Small intestine (tissue), 7 donors: ENCODE results near the gene VGLL2. TPM values are rescaled to one million over a fixed set of nuclear protein-coding genes. Genes with fewer than 3 reads are reported as not detected.

ENCODE experiments used
- DNase-seq, 2 donors: peaks; one replicate each; pipeline versions ENCODE4 v3.0.0 to v3.0.0-alpha.2; 2013
- FAIRE-seq: peaks from 2 replicates; lab custom pipeline; 2012; peaks lifted over from hg19 to GRCh38; lab: Jason Lieb, UNC
- H3K27ac ChIP-seq, 3 donors: one replicate each; pipeline ENCODE4 v1.5.1; 2013; ENCODE audit warnings: low read length in 2 of 3, mild to moderate bottlenecking in 2 of 3, control low read depth in 1 of 3, inconsistent platforms in 1 of 3, low read depth in 1 of 3, moderate library complexity in 1 of 3
- H3K27me3 ChIP-seq, 3 donors: one replicate each; pipeline ENCODE4 v1.6.1; 2013; ENCODE audit warnings: low read length in 3 of 3, inconsistent platforms in 1 of 3; ENCODE audit not compliant: control insufficient read depth in 3 of 3, insufficient read depth in 3 of 3
- H3K36me3 ChIP-seq, 3 donors: one replicate each; pipeline ENCODE4 v1.6.1; 2013; ENCODE audit warnings: low read length in 3 of 3, inconsistent platforms in 1 of 3, low read depth in 1 of 3, mild to moderate bottlenecking in 1 of 3, moderate library complexity in 1 of 3; ENCODE audit not compliant: control insufficient read depth in 3 of 3, insufficient read depth in 2 of 3
- H3K4me1 ChIP-seq, 3 donors: one replicate each; pipeline ENCODE4 v1.6.1; 2013; ENCODE audit warnings: low read length in 2 of 3, inconsistent platforms in 1 of 3, low read depth in 1 of 3, mild to moderate bottlenecking in 1 of 3, moderate library complexity in 1 of 3; ENCODE audit not compliant: control insufficient read depth in 3 of 3, insufficient read depth in 2 of 3
- H3K4me3 ChIP-seq, 3 donors: one replicate each; pipeline ENCODE4 v1.5.1; 2013; ENCODE audit warnings: low read length in 3 of 3, control low read depth in 1 of 3, inconsistent platforms in 1 of 3, low read depth in 1 of 3, mild to moderate bottlenecking in 1 of 3, moderate library complexity in 1 of 3
- H3K9me3 ChIP-seq, 2 donors: one replicate each; pipeline ENCODE4 v1.6.1; 2013; ENCODE audit warnings: low read depth in 1 of 2, low read length in 1 of 2; ENCODE audit not compliant: control insufficient read depth in 2 of 2, insufficient read depth in 1 of 2
- WGBS, 3 donors: extraction: QIAGEN DNeasy Blood & Tissue Kit; methylation state at CpG; one replicate each; pipeline ENCODE4 v1.1.7; 2013; 5-methylcytosine and 5-hydroxymethylcytosine counted together
- polyA plus RNA-seq, 4 donors: library from polyadenylated mRNA; stranded (reverse) in 3 of 4; unstranded in 1 of 4; fragments of 200-250 nt in 3 of 4; fragments of 120-200 nt in 1 of 4; gene quantifications; one replicate each; pipeline versions ENCODE4 v1.2.1 to v1.2.3, GENCODE V29; 2013
- donor health status: healthy with polysubstance abuse.
- donor health status: control.
- donor health status: control.
- donor health status: Bipolar disorder and iron deficiency.
- donor health status: healthy.

VGLL2 gene
- polyA plus RNA-seq, 4 donors = 0.28 TPM; not detected in 3

DNA sequence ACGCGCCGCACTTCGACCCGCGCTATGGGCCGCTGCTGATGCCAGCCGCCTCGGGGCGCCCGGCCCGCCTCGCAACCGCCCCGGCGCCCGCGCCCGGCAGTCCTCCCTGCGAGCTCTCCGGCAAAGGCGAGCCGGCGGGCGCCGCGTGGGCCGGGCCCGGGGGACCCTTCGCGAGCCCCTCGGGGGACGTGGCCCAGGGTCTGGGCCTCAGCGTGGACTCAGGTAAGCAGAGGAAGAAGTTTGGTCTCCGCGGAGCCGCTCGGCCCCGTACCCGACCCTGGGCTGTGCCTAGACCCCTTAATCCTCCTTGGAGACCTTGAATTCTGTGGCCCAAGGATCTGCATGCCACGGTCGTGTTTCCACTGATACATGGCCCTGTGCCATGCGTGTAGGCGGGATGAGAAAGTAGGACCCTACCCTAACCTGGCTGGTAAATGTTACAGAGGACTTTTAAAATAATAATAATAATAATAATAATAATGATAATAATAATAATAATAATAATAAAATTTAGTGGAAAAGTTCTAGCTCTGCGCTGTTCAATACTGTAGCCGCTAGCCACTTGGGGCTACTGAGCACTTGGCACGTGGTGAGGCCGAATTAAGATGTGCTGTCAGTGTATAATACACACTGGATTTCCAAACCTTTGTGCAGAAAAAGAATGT lies 5.6 kb downstream of the VGLL2 start:
- WGBS, 3 donors = 5 to 10% (median 8%) methylated on average over 45 to 48 of the region's 48 CpGs
- Histone ChIP-seq H3K36me3 (no peaks in the 10 kb centered on the region), H3K4me1 (peaks cover 0 to 12% (median 0%) of the 10 kb centered on the region in 3 donors), H3K9me3 (no peaks in the 10 kb centered on the region), H3K27ac (no peak overlapping the region), H3K4me3 (peak overlapping the region in 2 of 3 donors; percentile 9 to 12), H3K27me3 (peaks cover 11 to 90% (median 35%) of the 10 kb centered on the region in 3 donors)
- DNase-seq (peak in 1 of 2 donors; percentile 34), FAIRE-seq (no peak)

DNA sequence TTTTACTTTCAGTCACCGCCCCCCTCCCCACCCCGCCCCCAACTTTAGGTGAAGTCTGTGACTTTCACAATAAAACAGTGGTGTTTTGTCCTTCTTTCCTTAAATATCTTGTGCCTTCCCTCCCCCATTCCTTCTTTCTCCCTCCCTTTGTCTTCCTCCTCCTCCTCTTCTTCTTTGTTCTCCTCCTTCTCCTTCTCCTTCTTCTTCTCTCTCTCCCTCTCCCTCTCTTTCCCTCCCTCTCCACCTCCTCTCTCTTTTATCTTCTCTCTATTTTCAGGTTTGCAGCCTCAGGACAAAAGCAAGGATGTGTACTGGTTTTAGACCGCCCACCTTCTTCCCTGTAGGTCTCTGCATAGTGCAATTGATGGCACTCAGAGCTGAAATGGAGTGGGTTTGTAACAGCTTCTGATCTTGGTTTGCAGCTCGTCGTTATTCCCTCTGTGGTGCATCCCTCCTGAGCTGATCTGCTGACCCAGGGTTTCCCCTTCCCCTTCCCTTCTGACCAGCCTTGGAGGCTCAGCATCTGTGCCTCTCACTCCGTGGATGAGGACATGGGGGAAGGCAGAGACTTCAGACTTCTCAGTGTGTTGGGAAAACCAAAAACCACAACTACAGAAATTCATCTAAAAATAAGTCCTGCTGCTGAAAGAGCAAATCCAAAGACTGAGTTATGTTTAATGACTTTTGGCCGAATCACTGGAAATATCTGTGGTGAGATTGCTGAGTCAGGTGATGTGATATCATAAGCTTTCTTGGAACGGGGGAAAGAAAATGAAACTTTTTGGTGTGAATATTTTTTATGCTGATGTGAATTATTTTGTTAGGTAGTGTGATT lies 6.9 kb downstream of the VGLL2 start:
- peaks cover 0 to 6% (median 0%) of the 10 kb centered on the region in 3 donors for H3K4me1 ChIP-seq
- FAIRE-seq (no peak), DNase-seq (no peak)
- 12 to 19% (median 16%) methylated on average over 8 of the region's 8 CpGs for WGBS, 3 donors
- no peaks in the 10 kb centered on the region for H3K36me3 ChIP-seq
- no peak overlapping the region for H3K27ac ChIP-seq
- no peak overlapping the region for H3K4me3 ChIP-seq
- H3K27me3 ChIP-seq = peaks cover 11 to 83% (median 29%) of the 10 kb centered on the region in 3 donors
- no peaks in the 10 kb centered on the region for H3K9me3 ChIP-seq

DNA sequence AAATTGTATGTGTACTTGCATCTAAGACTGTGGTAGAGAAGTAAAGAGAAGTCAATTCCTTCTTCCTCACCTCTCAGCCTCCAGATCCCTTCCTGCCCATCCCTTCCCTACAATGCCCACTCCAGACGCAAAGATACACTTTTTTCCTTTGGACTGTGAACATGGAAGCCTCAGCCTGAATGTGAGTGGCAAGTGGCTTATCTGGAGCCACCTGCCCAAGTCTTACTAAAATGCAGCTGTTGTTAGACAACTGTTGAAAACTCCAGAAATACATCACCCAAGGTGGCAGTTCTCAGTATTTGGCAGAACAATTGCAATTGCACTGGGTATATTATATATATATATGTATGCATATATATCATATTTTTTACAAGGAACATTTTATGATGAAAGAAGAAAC lies 7.5 kb downstream of the VGLL2 start:
- peaks cover 11 to 77% (median 24%) of the 10 kb centered on the region in 3 donors for H3K27me3 ChIP-seq
- FAIRE-seq = no peak
- DNase-seq = no peak
- peaks cover 0 to 6% (median 0%) of the 10 kb centered on the region in 3 donors for H3K4me1 ChIP-seq
- no peaks in the 10 kb centered on the region for H3K36me3 ChIP-seq
- no peak overlapping the region for H3K4me3 ChIP-seq
- no peaks in the 10 kb centered on the region for H3K9me3 ChIP-seq
- H3K27ac ChIP-seq = no peak overlapping the region
- WGBS, 3 donors = 13 to 32% (median 31%) methylated on average over 1 of the region's 1 CpG

DNA sequence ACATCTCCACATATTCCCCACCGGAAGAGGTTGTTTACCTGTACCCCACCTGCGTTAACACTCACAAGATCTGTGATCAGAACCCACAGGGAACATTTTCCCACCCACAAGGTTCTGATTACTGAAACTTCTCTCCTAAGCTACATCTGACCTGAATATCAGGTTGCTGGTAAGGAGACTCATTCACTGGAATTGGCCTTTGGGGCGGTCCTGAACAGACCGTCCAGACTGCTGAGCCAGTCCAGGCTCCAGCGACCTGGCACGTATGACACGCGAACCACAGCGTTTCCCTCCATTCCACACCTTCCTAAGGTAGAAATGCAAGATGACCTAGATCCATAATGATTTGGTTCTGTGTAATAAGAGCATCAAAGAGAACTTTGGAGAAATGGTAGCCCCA lies 9.8 kb downstream of the VGLL2 start:
- Histone ChIP-seq H3K27me3 (peaks cover 8 to 54% (median 10%) of the 10 kb centered on the region in 3 donors), H3K4me3 (no peak overlapping the region), H3K9me3 (no peaks in the 10 kb centered on the region), H3K27ac (no peak overlapping the region), H3K4me1 (peaks cover 0 to 2% (median 0%) of the 10 kb centered on the region in 3 donors), H3K36me3 (no peaks in the 10 kb centered on the region)
- DNase-seq (no peak), FAIRE-seq (no peak)
- WGBS, 3 donors = 85 to 89% (median 86%) methylated on average over 9 of the region's 9 CpGs

DNA sequence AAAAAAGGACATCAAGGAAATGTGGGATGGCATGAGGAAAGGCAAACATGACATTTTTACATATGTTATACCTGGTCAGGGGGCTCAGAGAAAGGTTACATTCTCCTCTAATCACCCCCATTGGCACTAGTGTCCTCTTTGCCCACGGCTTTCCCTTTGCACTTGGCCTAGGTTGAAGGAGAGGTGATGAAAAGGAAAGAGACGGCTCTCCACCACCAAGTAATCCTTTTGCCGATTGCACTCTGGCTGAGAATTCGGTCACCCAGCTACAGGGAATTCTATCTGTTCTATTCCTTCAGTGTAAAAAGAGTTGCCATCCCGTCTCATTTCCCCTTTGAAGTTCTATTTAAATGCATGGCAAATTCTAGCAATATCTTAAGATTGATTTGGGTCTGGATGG lies 10.4 kb downstream of the VGLL2 start:
- FAIRE-seq (no peak), DNase-seq (no peak)
- Histone ChIP-seq H3K4me3 (no peak overlapping the region), H3K9me3 (no peaks in the 10 kb centered on the region), H3K36me3 (no peaks in the 10 kb centered on the region), H3K4me1 (no peaks in the 10 kb centered on the region), H3K27me3 (peaks cover 3 to 51% (median 6%) of the 10 kb centered on the region in 3 donors), H3K27ac (no peak overlapping the region)
- WGBS, 3 donors = 63 to 74% (median 69%) methylated on average over 5 of the region's 5 CpGs

DNA sequence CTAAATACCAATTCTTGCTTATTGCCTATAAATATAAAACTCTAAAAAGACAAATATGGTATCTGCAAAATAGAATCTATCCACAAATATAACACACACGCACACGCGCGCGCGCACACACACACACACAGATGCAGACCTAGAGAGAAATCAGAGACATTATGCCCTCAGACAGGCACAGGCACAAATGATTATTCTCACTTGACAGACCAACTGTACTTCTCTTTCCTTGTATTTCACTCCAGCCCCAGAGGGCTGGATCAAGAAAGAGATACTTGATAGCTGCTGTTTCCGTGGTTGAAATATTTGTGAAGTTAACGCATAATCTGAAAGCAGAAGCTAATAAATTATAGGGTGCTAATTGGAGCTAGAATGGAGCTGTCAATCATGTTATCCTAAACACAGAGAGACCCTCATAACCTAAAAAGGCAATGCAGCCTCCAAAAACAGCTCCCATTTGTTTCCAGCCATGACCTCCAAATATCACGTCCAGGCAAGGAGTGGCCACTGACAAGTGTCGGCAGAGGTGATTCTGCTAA lies 11.5 kb downstream of the VGLL2 start:
- H3K36me3 ChIP-seq = no peaks in the 10 kb centered on the region
- WGBS, 3 donors = 86 to 87% (median 86%) methylated on average over 10 of the region's 10 CpGs
- no peak overlapping the region for H3K4me3 ChIP-seq
- FAIRE-seq = no peak
- peaks cover 0 to 41% (median 6%) of the 10 kb centered on the region in 3 donors for H3K27me3 ChIP-seq
- H3K27ac ChIP-seq = no peak overlapping the region
- no peaks in the 10 kb centered on the region for H3K4me1 ChIP-seq
- no peak for DNase-seq
- H3K9me3 ChIP-seq = no peaks in the 10 kb centered on the region

DNA sequence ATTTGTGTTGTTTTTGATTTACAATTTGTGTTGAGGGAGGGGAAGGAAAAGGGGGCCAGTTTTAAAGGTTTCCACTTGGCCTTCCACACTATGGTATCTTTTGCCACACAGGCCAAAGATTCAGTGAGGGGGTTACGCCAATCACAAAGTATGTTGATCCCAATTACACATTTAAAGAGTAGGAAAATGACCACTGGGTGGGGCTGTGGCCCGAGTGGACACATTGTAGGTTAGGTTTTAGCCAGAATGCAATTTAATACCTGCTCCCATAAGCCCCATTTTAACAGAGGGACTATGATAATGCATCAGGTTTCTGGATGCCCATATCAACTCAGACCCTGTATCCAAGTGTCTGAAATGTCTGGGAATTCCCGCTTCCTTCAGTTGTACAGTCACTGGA lies 15.6 kb downstream of the VGLL2 start:
- no peak overlapping the region for H3K4me3 ChIP-seq
- DNase-seq = peak in 1 of 2 donors; percentile 13
- FAIRE-seq = no peak
- peaks cover 0 to 7% (median 0%) of the 10 kb centered on the region in 3 donors for H3K27me3 ChIP-seq
- no peaks in the 10 kb centered on the region for H3K9me3 ChIP-seq
- no peak overlapping the region for H3K27ac ChIP-seq
- H3K4me1 ChIP-seq = no peaks in the 10 kb centered on the region
- WGBS, 3 donors = 64 to 69% (median 67%) methylated on average over 3 of the region's 3 CpGs
- H3K36me3 ChIP-seq = no peaks in the 10 kb centered on the region

DNA sequence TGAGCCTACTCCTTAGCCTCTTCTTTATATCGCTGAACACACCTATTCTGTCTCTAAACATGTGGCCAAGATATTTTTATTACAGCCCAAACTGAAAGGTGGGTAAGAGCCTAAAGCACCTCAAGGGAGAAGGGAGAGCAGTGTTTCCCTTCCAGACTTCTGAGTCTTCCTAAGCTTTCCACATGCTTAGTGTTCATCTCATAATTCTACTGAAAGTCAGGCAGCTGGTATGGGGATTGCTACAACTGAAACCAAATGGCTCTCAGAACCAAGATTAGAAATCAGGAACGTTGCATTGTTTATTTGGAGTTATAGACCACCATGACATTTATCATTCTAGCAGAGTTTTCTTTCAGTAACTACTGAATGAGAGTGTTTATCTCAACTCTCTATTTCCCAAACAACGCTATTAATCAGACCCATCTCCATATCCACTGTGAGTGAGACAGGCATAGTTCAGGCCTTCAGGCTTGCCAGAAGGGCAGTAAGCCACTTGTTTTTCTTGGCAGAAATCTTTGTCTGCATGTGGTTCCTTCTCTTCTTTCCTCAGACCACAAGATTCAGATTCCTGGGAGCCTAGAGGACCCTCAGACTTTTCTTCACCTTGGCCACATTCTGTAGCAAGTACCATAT lies 22.8 kb downstream of the VGLL2 start:
- no peak for FAIRE-seq
- H3K27ac ChIP-seq = no peak overlapping the region
- WGBS, 3 donors = 60 to 72% (median 60%) methylated on average over 3 of the region's 3 CpGs

More for the DNA sequence above, 22.8 kb downstream of the VGLL2 start:
- Histone ChIP-seq H3K36me3 (no peaks in the 10 kb centered on the region), H3K4me1 (no peaks in the 10 kb centered on the region), H3K4me3 (no peak overlapping the region), H3K27me3 (no peaks in the 10 kb centered on the region), H3K9me3 (no peaks in the 10 kb centered on the region)
- no peak for DNase-seq
